Skeletal muscle tissue (tissue), 5 donors: ENCODE data around the gene UBE2L6. TPM values are rescaled to one million over a fixed set of nuclear protein-coding genes. Genes with fewer than 3 reads are reported as not detected.
A peak's percentile ranks its signal among the peaks of the same experiment; 100 is the strongest.

ENCODE experiments used
- H3K27ac ChIP-seq: one replicate; pipeline ENCODE4 v1.7.0; 2013; ENCODE audit warnings: mild to moderate bottlenecking, low read depth, low read length, inconsistent platforms
- H3K27me3 ChIP-seq, 3 donors: one replicate each; pipeline ENCODE4 v1.7.0; 2013; ENCODE audit warnings: low read length in 3 of 3; ENCODE audit not compliant: control insufficient read depth in 3 of 3, insufficient read depth in 3 of 3
- H3K36me3 ChIP-seq, 3 donors: one replicate each; pipeline ENCODE4 v1.7.0; 2013; ENCODE audit warnings: low read length in 3 of 3; ENCODE audit not compliant: control insufficient read depth in 3 of 3, insufficient read depth in 3 of 3
- H3K4me1 ChIP-seq, 3 donors: one replicate each; pipeline ENCODE4 v1.7.0; 2013; ENCODE audit warnings: low read length in 3 of 3, mild to moderate bottlenecking in 3 of 3; ENCODE audit not compliant: control insufficient read depth in 3 of 3, insufficient read depth in 3 of 3
- H3K4me3 ChIP-seq, 3 donors: one replicate each; pipeline ENCODE4 v1.7.0; 2013; ENCODE audit warnings: low read length in 3 of 3
- H3K9ac ChIP-seq, 3 donors: one replicate each; pipeline ENCODE4 v1.7.0; 2013; ENCODE audit warnings: low read length in 3 of 3, mild to moderate bottlenecking in 3 of 3, moderate library complexity in 2 of 3, low read depth in 1 of 3
- H3K9me3 ChIP-seq, 3 donors: one replicate each; pipeline ENCODE4 v1.7.0; 2013; ENCODE audit warnings: low read length in 3 of 3; ENCODE audit not compliant: control insufficient read depth in 3 of 3
- small RNA-seq: library from RNA; depleted of rRNA; stranded (forward); fragments of <200 nt; gene quantifications from one replicate; pipeline ENCODE3, GENCODE V24; 2014
- total RNA-seq: library from RNA; depleted of rRNA; stranded (reverse); fragments of >200 nt; gene quantifications from one replicate; pipeline ENCODE4 v1.2.3, GENCODE V29; 2014
- donor health status: Osteomylitis.

UBE2L6 gene
- total RNA-seq, 1 donor from 2014 or later: 15.7 TPM

- H3K9ac ChIP-seq: no peak overlapping the region
- H3K36me3 ChIP-seq: peaks cover 0 to 18% (median 4%) of the 10 kb centered on the region in 3 donors
- H3K9me3 ChIP-seq: no peaks in the 10 kb centered on the region
- no peak overlapping the region for H3K27ac ChIP-seq
- H3K4me3 ChIP-seq: no peak overlapping the region
- no peaks in the 10 kb centered on the region for H3K27me3 ChIP-seq
- peaks cover 11 to 27% (median 23%) of the 10 kb centered on the region in 3 donors for H3K4me1 ChIP-seq
Observed at GRCh38 chr11:57504511-57504910, 63.0 kb downstream of the UBE2L6 start.

- Histone ChIP-seq H3K9ac (no peak overlapping the region), H3K4me1 (peaks cover 21 to 38% (median 32%) of the 10 kb centered on the region in 3 donors), H3K27ac (no peak overlapping the region), H3K9me3 (no peaks in the 10 kb centered on the region), H3K27me3 (no peaks in the 10 kb centered on the region), H3K36me3 (peaks cover 0 to 15% (median 4%) of the 10 kb centered on the region in 3 donors), H3K4me3 (no peak overlapping the region)
Observed at GRCh38 chr11:57502870-57503269, 64.6 kb downstream of the UBE2L6 start.

GRCh38 chr11:57502376-57502775 lies 65.1 kb downstream of the UBE2L6 start:
- H3K4me3 ChIP-seq: no peak overlapping the region
- H3K27me3 ChIP-seq: no peaks in the 10 kb centered on the region
- no peak overlapping the region for H3K27ac ChIP-seq

GRCh38 chr11:57501953-57502352 lies 65.5 kb downstream of the UBE2L6 start:
- Histone ChIP-seq H3K27ac (no peak overlapping the region), H3K4me1 (peaks cover 21 to 38% (median 32%) of the 10 kb centered on the region in 3 donors)

More at GRCh38 chr11:57502376-57502775, 65.1 kb downstream of the UBE2L6 start:
- peaks cover 21 to 38% (median 32%) of the 10 kb centered on the region in 3 donors for H3K4me1 ChIP-seq
- H3K9me3 ChIP-seq: no peaks in the 10 kb centered on the region
- peaks cover 4 to 16% (median 5%) of the 10 kb centered on the region in 3 donors for H3K36me3 ChIP-seq
- peak overlapping the region in 1 of 3 donors; percentile 45 for H3K9ac ChIP-seq

More at GRCh38 chr11:57501953-57502352, 65.5 kb downstream of the UBE2L6 start:
- peak overlapping the region in 1 of 3 donors; percentile 45 for H3K9ac ChIP-seq
- no peak overlapping the region for H3K4me3 ChIP-seq
- H3K9me3 ChIP-seq: no peaks in the 10 kb centered on the region
- no peaks in the 10 kb centered on the region for H3K27me3 ChIP-seq
- peaks cover 4 to 20% (median 9%) of the 10 kb centered on the region in 3 donors for H3K36me3 ChIP-seq

Small RNA genes within 50 kb of the gene (small RNA-seq; reads per million reads assigned to genes)
- not detected for gene RN7SL605P

Other genes with a start within 250 kb of the UBE2L6 start
- gene TNKS1BP1, start 242.7 kb downstream of the UBE2L6 start, total RNA-seq: 65.2 TPM
- 38.6 TPM for gene SSRP1, start 231.8 kb downstream of the UBE2L6 start, total RNA-seq
- gene P2RX3, start 229.3 kb downstream of the UBE2L6 start, total RNA-seq: 1.6 TPM
- gene PRG3, start 186.5 kb downstream of the UBE2L6 start, total RNA-seq: 2.6 TPM
- gene PRG2, start 177.0 kb downstream of the UBE2L6 start, total RNA-seq: 1.0 TPM
- gene SLC43A3, start 140.6 kb downstream of the UBE2L6 start, total RNA-seq: 15.1 TPM
- not detected for gene RTN4RL2, start 107.1 kb downstream of the UBE2L6 start, total RNA-seq
- 18.3 TPM for gene SLC43A1, start 52.0 kb downstream of the UBE2L6 start, total RNA-seq
- 64.2 TPM for gene TIMM10, start 36.9 kb downstream of the UBE2L6 start, total RNA-seq
- 69.9 TPM for gene SMTNL1, start 30.1 kb downstream of the UBE2L6 start, total RNA-seq
- gene SERPING1, start 30.0 kb upstream of the UBE2L6 start, total RNA-seq: 15.1 TPM
- 0.52 TPM for gene YPEL4, start 82.2 kb upstream of the UBE2L6 start, total RNA-seq
- gene CLP1, start 90.1 kb upstream of the UBE2L6 start, total RNA-seq: 20.4 TPM
- gene ZDHHC5, start 100.4 kb upstream of the UBE2L6 start, total RNA-seq: 19.3 TPM
- gene MED19, start 144.5 kb upstream of the UBE2L6 start, total RNA-seq: 11.0 TPM
- gene TMX2, start 144.9 kb upstream of the UBE2L6 start, total RNA-seq: 30.3 TPM
- 61.1 TPM for gene SELENOH, start 173.8 kb upstream of the UBE2L6 start, total RNA-seq
- not detected for gene BTBD18, start 184.1 kb upstream of the UBE2L6 start, total RNA-seq
- 121 TPM for gene CTNND1, start 194.1 kb upstream of the UBE2L6 start, total RNA-seq